GOT3 (cell line): ENCODE measurements around the gene CCDC71.
A peak's percentile ranks its signal among the peaks of the same experiment; 100 is the strongest.

Experiments used
- DNase-seq: peaks from one replicate; lab custom pipeline; 2025; ENCODE audit warnings: mixed read lengths; lab: John Stamatoyannopoulos, UW

Gene CCDC71

GRCh38 chr3:49165771-49166751 is at the start of gene CCDC71:
Gene CCDC71, minus strand, starts transcription at chr3:49166331. Its CDS starts 2,123 bp downstream, at chr3:49164208.
- DNase-seq: peak; percentile 32

GRCh38 chr3:49213998-49214397 is 47.9 kb upstream of the CCDC71 start:
- DNase-seq: no peak

DNA sequence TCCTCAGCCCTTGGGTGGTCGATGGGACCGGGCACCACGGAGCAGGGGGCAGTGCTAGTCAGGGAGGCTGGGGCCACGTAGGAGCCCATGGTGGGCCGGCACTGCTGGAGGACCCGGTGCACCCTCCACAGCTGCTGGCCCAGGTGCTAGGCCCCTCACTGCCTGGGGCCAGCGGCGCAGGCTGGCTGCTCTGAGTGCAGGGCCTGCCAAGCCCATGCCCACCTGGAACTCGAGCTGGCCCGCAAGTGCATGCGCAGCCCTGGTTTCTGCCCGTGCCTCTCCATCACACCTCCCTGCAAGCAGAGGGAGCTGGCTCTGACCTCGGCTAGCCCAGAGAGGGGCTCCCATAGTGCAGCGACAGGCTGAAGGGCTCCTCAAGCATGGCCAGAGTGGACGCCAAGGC is 47.4 kb upstream of the CCDC71 start:
- DNase-seq: no peak

DNA sequence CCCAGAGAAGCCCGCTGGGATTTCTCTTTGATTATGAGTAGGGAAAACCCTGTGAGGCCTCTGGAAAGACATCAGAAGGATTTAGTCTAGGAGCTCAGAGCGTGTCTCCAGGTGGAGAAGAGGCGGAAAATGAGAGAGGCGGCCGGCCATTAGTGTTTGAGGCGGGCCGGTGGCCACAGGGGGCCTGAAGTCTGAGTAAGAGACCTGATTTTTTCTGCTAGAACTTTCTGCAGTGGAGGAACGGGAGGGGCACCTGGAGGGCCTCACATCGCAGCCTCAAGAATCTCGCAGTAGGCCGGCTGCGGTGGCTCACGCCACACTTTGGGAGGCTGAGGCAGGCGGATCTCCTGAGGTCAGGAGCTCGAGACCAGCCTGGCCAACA is 33.8 kb upstream of the CCDC71 start:
- no peak for DNase-seq

- no peak for DNase-seq
Measured at GRCh38 chr3:49199239-49199899, 33.2 kb upstream of the CCDC71 start.

DNA sequence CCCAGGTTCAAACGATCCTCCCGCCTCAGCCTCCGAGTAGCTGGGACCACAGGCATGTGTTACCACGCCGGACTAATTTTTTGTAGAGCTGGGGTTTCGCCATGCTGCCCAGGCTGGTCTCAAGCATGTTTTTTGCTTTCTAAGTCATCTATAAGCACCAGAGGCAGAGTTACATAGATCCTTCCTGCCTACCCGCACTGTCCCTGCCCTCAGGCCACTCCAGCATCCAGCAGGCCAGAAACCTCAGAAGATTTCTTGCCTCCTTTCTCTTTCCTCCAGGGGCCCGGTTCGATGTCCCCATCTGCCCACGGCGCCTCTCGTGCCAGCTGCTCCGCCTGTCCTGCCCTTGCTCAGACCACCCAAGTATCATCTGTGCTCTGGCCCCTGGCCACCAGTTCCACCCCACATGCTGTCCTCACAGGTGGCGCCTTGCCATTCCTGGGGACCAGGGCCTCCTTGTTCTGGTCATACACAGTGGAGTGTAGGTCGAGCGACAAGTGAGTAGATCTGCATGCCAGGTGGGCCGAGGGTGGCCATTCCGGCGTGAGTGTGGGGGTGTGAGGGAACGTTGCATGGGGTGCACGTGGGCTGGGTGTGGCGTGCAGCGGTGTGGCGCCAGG is 32.6 kb upstream of the CCDC71 start:
- no peak for DNase-seq

- DNase-seq: no peak
Measured at GRCh38 chr3:49198161-49198560, 32.0 kb upstream of the CCDC71 start.

DNA sequence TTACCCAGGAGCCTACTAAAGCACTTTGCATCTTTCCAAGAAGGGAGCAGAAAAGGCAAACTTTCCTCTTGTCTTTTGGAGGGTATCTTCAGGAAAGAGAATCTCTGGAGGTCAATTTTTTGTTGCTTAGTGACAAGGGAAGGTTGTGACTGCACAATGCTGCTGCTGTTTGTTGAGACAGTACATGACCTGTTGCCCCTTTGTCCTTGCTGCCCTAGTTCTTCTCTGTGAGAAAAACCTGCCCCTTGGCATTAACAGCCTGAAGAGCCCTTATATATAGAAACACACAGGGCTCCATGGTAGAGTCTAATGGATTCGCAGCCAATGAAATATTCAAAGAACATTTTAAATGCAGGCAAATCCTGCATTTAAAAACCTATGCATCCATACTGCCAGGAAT is 25.6 kb upstream of the CCDC71 start:
- DNase-seq: no peak

DNA sequence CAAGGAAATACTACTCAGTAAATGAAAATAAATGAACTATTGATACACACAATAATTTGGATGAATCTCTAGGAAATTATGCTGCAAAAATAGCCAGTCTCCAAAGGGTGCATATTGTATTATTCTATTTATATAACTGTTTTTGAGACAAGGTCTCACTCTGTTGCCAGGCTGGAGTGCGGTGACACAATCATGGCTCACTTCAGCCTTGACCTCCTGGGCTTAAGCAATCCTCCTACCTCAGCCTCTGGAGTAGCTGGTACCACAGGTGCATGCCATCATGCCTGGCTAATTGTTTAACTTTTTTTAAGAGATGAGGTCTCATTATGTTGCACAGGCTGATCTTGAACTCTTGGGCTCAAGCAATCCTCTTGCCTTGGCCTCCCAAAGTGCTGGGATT is 17.7 kb upstream of the CCDC71 start:
- no peak for DNase-seq

DNA sequence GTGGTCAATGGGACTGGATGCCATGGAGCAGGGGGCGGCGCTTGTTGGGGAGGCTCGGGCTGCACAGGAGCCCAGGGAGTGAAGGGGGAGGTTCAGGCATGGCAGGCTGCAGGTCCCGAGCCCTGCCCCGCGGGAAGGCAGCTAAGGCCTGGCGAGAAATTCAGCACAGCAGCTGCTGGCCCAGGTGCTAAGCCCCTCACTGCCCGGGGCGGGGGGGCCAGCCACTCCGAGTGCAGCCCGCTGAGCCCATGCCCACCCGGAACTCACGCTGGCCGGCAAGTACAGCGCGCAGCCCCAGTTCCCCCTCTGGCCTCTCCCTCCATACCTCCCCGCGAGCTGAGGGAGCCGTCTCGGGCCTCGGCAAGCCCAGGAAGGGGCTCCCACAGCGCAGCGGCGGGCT is 16.6 kb upstream of the CCDC71 start:
- no peak for DNase-seq

DNA sequence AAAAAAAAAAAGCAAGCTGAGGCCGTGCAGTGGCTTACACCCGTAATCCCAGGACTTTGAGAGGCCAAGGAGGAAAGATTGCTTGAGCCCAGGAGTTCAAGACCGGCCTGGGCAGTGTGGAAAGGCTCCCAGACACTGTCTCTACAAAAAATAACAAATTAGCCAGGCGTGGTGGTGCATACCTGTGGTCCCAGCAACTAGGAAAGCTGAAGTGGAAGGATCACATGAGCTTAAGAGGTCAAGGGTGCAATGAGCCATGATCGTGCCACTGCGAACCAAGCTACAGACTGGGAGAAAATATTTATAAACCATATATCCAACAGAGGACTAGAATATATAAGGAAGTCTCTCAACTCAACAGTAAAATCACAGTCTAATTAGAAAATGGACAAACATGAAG is 15.2 kb upstream of the CCDC71 start:
- no peak for DNase-seq

DNA sequence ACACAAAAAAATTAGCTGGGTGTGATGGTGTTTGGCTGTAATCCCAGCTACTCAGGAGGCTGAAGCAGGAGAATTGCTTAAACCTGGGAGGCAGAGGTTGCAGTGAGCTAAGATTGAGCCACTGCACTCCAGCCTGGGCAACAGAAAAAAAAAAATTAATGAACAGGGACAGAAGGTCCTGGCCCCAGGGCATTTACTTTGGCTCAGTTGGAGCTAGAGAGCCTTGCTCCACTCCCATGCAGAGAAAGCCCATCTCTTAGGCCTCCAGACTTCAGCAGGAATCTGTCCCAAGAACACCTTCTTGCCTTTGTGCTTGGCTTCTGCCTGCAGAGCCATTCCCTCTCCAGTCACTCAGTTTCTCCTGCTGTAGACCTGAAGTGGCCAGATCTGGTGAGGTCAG is 14.0 kb upstream of the CCDC71 start:
- DNase-seq: no peak

GRCh38 chr3:49177073-49177472 is 10.9 kb upstream of the CCDC71 start:
- no peak for DNase-seq

DNA sequence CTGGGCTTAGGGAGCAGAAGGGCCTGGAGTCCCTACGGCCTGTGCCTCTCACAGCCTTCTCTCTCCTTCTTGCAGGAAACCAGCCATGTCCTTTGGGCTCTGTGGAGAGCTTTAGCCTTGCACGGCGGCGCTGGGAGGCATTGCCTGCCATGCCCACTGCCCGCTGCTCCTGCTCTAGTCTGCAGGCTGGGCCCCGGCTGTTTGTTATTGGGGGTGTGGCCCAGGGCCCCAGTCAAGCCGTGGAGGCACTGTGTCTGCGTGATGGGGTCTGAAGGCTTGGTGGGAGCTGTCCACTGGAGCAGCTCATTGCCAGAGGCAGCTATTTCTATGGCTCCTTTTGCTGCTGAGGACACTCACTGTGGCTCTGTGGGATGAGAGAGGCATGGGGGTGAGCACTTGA is 9.4 kb upstream of the CCDC71 start:
- no peak for DNase-seq

DNA sequence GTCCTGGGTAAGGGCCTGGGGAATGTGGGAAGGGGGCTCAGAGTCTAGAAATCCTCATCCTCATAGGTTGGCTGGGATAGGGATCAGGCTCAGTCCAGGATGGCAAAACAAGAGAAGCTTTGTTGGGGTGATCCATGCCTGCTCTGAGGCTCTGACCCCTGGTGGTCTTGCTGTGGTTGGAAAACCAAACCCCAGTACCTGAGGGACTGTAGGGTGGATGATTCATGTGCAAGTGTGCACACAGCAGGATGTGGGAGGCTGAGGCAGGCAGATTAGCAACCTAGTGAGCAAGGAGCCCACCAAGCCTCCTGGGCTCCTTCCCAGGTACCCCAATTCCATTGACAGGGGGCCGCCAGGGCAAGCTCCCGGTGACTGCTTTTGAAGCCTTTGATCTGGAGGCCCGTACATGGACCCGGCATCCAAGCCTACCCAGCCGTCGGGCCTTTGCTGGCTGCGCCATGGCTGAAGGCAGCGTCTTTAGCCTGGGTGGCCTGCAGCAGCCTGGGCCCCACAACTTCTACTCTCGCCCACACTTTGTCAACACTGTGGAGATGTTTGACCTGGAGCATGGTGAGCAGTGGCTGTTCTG is 8.4 kb upstream of the CCDC71 start:
- DNase-seq: no peak

- DNase-seq: no peak
Measured at GRCh38 chr3:49173792-49174170, 7.7 kb upstream of the CCDC71 start.

DNA sequence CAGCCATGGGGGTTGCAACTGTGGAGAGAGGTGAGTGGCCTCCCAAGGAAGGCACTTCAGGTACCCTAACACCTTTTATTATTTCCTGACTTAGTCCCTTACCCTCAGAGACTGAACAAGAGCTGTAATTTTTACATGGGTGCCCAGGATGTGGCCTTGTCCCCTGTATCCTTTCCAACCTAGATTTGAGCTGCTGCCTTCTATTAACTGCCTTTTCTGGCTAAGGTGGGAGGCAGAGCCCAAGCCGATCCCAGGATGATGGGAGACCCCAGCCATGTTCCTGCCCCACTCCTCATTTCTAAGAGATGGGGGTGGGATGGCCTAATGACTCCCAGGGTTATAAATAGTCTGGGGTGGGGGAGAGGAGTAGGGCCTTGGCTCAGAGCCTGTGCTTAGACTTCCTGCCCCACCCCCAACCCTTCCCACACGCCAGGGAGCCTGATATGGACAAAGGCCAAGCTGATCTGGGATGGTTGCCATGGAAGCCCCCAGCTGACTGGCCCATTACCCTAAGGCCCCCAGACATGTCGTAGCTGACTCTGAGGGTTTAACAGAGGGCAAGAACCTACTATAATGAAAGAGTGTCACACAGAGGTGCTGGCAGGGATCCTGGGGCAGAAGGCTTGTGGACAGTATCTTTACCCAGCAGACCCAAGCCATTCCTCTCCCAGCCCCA is 7.1 kb upstream of the CCDC71 start:
- DNase-seq: no peak

DNA sequence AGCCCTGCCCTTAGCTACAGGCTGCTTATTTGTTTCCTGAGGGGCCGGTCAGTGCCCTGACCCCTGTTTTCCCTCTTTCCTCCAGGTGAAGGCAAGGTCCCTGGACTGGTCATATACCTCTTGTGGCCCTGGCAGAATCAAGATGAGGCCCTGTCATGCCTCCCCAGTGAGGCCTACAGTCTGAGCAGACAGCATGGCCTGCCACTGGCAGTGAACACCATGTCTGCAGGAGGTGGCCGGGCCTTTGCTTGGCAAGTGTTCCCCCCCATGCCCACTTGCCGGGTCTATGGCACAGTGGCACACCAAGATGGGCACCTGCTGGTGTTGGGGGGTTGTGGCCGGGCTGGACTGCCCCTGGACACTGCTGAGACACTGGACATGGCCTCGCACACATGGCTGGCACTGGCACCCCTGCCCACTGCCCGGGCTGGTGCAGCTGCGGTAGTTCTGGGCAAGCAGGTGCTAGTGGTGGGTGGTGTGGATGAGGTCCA is 6.5 kb upstream of the CCDC71 start:
- no peak for DNase-seq

DNA sequence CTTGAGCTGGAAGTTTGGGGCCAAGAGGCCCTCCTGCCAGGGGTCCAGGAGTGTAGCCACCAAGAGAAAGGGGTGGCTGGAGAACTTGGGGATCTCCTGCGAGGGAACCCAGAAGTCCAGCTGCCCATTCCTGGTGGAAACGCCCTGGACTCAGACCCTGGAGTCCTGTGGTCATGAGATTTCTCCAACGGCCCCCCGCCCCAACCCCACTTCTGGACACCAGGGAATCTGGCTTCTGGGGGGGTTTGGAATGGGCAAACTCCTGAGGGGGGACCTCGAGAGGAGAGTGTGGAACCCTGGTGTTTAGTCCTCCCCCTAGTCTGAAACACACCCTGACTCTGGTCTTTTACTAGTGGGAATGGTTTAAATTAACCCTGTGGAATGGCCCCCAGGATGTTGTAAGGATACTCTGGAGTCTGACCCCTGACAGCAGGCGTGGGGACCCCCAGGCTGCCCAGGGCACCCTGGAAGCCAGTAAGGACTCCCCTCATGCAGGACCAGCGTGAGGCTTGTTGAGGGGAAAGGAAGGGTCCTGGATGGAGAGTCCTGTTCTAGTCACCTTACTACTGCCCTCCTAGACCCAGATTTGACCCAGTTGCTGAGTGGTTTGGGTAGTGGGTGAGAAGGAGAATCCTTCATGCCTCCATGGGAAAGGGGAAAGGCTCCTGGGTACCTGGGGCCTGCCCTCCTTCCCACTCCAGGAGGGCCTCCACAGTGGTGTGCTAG is 5.8 kb upstream of the CCDC71 start:
- no peak for DNase-seq

DNA sequence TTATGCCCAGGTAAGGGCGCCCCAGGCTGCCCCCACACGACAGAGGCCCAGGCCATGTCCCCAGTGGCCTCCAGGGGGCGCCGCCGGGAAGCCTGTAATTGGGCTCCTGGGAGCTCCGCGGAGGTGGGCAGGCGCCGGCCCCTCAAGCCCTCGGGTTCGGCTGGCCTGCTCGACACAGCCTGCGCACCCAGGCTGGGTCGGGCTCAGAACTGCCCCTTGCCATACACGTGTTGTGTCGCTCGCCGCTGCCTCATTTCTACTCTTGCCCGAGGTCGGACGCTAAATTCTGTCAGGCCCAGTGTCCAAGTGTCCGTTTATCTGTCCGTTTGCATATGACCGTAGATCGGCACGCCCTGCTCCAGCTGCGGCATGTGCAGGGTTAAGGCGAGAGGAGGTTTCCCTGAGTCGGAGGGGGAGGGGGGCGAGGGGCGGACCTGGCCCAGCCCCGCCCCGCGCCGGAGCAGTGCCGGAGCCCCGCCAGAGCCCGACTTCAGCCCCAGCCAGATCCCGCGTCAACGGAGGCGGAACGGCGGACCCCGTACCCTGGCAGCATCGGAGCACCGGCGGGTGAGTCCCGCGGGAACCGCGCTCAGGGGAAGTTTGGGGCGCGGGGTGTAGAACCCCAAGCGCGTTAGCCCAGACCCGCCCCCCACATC is 5.1 kb upstream of the CCDC71 start, which contains the start of gene KLHDC8B:
Gene KLHDC8B (plus strand): TSS at position 480 of the 656 bp plus-strand sequence. CDS start 1,172 bp downstream, outside the sequence.
- DNase-seq: peak; percentile 33
